Activated naive CD8-positive, alpha-beta T cell treated with anti-CD3 and anti-CD28 coated beads, Interleukin-2, amount 50 U/mL, for 24 hours (primary cell): ENCODE measurements around the gene HOXA11.

ENCODE experiments used
- ATAC-seq: fragments of 150-1000 bp; cut with Tn5 transposase; one replicate; pipeline ENCODE4 v1.10.0; 2021
- DNase-seq: peaks from one replicate; pipeline ENCODE4 v3.0.0; 2021
- H3K27ac Mint-ChIP-seq: one replicate; pipeline ENCODE4 v1.8.0; 2021; ENCODE audit warnings: mild to moderate bottlenecking, mixed read lengths
- H3K27me3 Mint-ChIP-seq: one replicate; pipeline ENCODE4 v1.8.0; 2021; ENCODE audit warnings: mixed read lengths
- H3K36me3 Mint-ChIP-seq: one replicate; pipeline ENCODE4 v1.8.0; 2021; ENCODE audit warnings: low read depth, mixed read lengths
- H3K4me1 Mint-ChIP-seq: one replicate; pipeline ENCODE4 v1.8.0; 2021; ENCODE audit warnings: mixed read lengths
- H3K4me3 Mint-ChIP-seq: one replicate; pipeline ENCODE4 v1.8.0; 2021; ENCODE audit warnings: mild to moderate bottlenecking, moderate library complexity, mixed read lengths
- H3K9me3 Mint-ChIP-seq: one replicate; pipeline ENCODE4 v1.8.0; 2021; ENCODE audit warnings: mixed read lengths

HOXA11 gene

DNA sequence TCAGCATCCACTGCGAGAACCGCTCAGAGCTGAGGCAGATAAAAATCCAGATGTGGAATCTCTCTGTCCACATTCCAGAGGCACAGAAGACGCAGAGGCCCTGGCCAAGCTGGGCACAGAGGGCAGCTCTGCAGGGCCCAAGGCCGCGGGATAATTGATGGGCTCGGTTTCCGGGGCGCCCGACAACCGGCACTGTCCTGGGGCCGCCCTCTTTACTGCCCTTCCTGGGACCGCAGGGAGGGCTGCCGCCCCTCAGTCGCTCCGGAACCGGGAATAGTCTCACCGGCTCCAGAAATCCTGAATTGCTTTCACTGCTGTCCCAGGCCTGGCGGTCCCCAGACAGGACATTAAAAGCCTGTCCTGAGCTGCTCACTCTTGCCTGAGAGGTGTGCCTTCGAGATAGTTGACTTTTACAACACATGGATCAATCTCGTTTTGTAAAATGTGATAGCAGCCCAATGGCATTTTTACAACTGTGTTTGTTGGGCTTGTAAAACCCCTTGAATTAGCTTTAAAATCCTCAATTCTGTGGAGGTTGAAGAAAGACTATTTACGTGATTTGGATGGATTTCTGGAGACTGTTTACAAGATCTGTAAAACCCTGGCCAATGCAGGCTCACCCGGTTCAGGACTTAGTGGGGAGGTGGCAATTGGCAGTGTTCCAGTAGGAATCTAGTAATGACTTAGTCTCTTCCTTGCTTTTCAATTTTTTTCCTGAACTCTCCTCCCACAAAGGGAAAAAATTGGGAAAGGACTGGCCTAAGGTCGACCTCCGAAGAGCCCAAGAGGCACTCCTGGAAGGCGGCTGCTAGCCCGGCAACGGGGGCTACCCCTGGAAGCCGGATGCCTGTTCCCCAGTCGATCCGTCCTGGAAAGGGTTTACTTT, 36.0 kb downstream of the HOXA11 start:
- no peak overlapping the region for H3K27ac Mint-ChIP-seq
- H3K4me3 Mint-ChIP-seq, result no peak overlapping the region
- no peaks in the 10 kb centered on the region for H3K9me3 Mint-ChIP-seq
- H3K27me3 Mint-ChIP-seq, result peaks cover 82% of the 10 kb centered on the region
- peaks cover 25% of the 10 kb centered on the region for H3K4me1 Mint-ChIP-seq
- ATAC-seq, result no peak
- DNase-seq, result no peak
- H3K36me3 Mint-ChIP-seq, result no peaks in the 10 kb centered on the region

DNA sequence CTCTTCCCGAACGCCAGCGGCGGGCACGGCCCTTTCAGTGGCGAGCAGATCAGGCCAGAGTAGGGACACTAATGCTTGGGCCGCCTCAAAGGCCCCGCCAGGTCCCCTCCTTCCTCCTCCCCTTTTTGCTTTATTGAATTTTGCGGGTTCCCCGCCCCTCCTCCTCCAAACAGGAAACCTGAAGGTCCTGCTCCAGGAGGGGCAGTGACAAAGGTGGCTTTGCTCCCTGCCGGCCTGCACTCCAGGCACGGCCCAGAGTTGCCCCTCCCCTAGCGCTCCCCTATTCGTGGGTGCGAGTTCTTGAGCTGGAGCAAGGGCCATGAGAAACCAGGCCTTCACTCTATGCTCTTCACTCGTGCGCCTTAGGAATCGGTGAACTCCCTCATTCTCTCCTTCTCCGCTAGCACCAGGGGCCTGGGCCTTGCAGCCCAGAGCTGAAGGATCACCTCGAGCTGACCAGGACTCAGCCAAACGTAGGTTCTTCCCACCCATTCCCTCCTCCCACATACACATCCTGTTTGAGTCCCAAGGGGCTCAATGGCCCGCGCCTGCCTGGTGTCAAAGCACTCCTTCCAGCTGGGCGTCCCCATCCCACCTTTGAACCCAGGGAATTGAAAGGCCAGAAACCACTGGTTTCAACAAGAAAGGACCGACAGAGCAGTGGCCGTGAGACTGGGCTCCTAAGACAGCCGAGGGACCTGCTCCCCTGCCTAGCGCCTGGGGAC, 36.8 kb downstream of the HOXA11 start:
- Mint-ChIP-seq H3K36me3 (no peaks in the 10 kb centered on the region), H3K9me3 (no peaks in the 10 kb centered on the region), H3K27ac (no peak overlapping the region), H3K4me1 (peaks cover 25% of the 10 kb centered on the region), H3K4me3 (peak overlapping the region; percentile 26), H3K27me3 (peaks cover 75% of the 10 kb centered on the region)
- ATAC-seq, result no peak
- no peak for DNase-seq

DNA sequence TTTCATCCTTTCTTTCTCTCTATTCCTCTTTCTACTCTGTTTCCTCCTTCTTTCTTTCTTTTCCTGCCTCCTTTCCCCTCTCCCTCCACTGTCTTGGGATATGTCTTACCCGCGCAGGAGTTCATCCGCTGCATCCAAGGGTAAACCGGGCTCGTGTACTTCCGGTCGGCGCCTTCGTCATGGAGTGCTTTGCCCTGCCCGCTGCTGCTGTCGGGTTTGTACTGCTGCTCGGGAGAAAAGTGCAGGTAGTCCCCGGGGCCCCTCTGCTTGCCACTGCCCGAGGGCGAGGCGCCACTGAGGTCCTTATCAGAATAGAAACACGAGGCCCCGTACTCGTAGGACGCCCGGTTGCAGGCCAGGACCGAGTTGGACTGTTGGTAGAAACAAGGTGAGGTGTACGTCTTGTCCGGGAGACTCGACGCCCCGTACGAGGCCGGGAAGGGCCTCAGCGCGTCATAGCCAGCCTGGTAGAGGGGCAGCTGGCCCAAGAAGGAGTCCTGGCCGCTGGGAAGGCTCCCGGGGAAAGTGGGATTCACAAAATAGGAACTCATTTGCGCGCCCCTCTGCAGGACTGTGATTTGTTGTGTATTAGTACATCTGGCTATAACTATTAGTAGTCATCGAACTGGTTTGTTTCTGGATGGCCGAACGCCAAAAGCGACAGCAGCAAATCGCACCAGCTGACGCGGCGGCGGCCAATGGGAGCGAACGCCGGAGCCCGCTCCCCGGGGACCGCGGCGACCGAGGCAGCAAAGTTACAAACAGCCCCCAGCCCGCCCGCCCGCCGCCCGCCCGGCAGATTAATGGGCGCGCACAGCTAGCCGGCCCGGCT, 37.6 kb downstream of the HOXA11 start, which contains the start of gene HOXA6:
HOXA6 (minus strand) TSS at position 576 of the 832 bp plus-strand sequence; CDS start at position 551, 25 bp downstream.
- peaks cover 27% of the 10 kb centered on the region for H3K4me1 Mint-ChIP-seq
- no peaks in the 10 kb centered on the region for H3K36me3 Mint-ChIP-seq
- H3K4me3 Mint-ChIP-seq, result peak within 1 kb of the TSS; percentile 26
- no peak for DNase-seq
- peaks cover 74% of the 10 kb centered on the region for H3K27me3 Mint-ChIP-seq
- no peak for ATAC-seq
- H3K9me3 Mint-ChIP-seq, result no peaks in the 10 kb centered on the region
- no peak within 1 kb of the TSS for H3K27ac Mint-ChIP-seq

- Mint-ChIP-seq H3K9me3 (no peaks in the 10 kb centered on the region), H3K27ac (no peak overlapping the region), H3K4me3 (no peak overlapping the region), H3K36me3 (no peaks in the 10 kb centered on the region), H3K27me3 (peaks cover 67% of the 10 kb centered on the region), H3K4me1 (peaks cover 21% of the 10 kb centered on the region)
- DNase-seq (no peak), ATAC-seq (no peak)
Measured at GRCh38 chr7:27146491-27147198, 38.4 kb downstream of the HOXA11 start.

- ATAC-seq (no peak), DNase-seq (no peak)
- H3K27me3 Mint-ChIP-seq, result peaks cover 63% of the 10 kb centered on the region
- no peaks in the 10 kb centered on the region for H3K36me3 Mint-ChIP-seq
- no peak overlapping the region for H3K27ac Mint-ChIP-seq
- H3K4me3 Mint-ChIP-seq, result no peak overlapping the region
- peaks cover 14% of the 10 kb centered on the region for H3K4me1 Mint-ChIP-seq
- no peaks in the 10 kb centered on the region for H3K9me3 Mint-ChIP-seq
Measured at GRCh38 chr7:27145914-27146412, 39.1 kb downstream of the HOXA11 start.

DNA sequence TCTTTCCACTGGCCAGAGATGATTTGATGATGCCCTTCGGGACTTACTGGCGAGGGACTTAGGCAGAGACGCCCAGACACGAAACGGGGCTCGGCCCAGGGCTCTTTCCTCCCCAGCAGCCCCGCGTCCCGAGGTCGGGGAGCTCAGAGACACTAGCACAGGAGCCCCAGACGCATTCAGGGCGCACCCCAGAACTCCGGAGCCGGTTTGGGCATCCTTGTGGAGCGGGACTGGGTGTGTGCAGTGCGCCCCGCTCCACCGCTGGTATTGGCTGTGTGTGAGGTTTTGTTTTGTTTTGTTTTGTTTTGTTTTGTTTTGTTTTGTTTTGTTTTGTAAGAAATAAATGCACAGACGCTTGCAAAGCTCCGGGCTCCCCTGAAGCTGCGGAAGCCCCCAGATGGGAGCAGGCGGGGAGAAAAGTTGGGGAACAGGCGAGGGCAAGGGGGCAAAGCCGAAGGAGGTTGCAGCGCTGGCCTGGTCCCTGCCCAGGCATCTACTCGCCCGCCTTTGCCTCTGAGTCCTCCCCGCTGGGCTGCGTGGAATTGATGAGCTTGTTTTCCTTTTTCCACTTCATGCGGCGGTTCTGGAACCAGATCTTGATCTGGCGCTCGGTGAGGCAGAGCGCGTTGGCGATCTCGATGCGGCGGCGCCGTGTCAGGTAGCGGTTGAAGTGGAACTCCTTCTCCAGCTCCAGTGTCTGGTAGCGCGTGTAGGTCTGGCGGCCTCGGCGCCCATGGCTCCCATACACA, 39.7 kb downstream of the HOXA11 start:
- Mint-ChIP-seq H3K27me3 (peaks cover 59% of the 10 kb centered on the region), H3K4me3 (no peak overlapping the region), H3K9me3 (no peaks in the 10 kb centered on the region), H3K36me3 (no peaks in the 10 kb centered on the region), H3K4me1 (peaks cover 10% of the 10 kb centered on the region), H3K27ac (no peak overlapping the region)
- DNase-seq (no peak), ATAC-seq (no peak)

DNA sequence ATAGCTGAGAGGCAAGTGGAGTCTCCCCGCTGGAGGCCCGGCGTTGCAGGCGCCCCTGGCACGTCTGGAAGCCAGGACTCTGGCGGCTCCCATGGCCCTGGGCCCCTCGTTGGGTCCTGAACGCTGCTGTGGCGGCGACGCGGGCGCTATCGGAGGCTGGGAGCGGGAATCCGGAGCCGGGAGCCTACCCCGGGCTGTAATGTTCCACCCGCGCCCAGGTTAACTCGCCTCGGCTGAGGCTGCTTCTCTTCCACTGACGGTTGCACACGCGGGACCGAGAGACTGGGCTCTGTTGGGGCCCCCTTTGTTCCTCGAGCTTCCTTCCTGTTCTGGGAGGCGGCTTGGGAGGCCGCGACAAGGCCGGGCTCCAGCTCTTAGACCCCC, 40.3 kb downstream of the HOXA11 start:
- no peak for DNase-seq
- Mint-ChIP-seq H3K9me3 (no peaks in the 10 kb centered on the region), H3K4me3 (no peak overlapping the region), H3K4me1 (peaks cover 8% of the 10 kb centered on the region), H3K27me3 (peaks cover 54% of the 10 kb centered on the region), H3K36me3 (no peaks in the 10 kb centered on the region), H3K27ac (no peak overlapping the region)
- ATAC-seq, result no peak

- H3K27ac Mint-ChIP-seq, result no peak overlapping the region
- peaks cover 48% of the 10 kb centered on the region for H3K27me3 Mint-ChIP-seq
- no peaks in the 10 kb centered on the region for H3K9me3 Mint-ChIP-seq
- DNase-seq, result no peak
- H3K4me1 Mint-ChIP-seq, result peaks cover 8% of the 10 kb centered on the region
- no peaks in the 10 kb centered on the region for H3K36me3 Mint-ChIP-seq
- H3K4me3 Mint-ChIP-seq, result no peak overlapping the region
- no peak for ATAC-seq
Measured at GRCh38 chr7:27143950-27144780, 40.9 kb downstream of the HOXA11 start.

DNA sequence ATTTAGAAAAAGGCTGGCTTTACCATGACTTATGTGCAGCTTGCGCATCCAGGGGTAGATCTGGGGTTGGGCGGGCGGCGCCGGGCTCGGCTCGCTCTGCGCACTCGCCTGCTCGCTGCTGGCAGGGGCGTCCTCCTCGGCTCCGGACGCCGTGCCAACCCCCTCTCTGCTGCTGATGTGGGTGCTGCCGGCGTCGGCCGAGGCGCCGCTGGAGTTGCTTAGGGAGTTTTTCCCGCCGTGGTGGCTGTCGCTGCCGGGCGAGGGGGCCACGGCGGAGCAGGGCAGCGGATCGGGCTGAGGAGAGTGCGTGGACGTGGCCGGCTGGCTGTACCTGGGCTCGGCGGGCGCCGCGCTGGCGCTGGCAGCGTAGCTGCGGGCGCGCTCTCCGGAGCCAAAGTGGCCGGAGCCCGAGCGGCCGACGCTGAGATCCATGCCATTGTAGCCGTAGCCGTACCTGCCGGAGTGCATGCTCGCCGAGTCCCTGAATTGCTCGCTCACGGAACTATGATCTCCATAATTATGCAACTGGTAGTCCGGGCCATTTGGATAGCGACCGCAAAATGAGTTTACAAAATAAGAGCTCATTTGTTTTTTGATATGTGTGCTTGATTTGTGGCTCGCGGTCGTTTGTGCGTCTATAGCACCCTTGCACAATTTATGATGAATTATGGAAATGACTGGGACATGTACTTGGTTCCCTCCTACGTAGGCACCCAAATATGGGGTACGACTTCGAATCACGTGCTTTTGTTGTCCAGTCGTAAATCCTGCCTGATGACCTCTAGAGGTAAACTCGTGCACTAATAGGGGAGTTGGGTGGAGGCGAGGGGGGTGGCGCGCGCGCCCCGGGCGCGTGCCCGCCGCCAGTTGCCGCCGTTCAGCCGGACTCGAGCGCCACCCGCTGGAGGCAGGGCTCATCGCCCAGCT, 41.7 kb downstream of the HOXA11 start, which contains the start of gene HOXA5:
HOXA5 (minus strand) TSS at position 659 of the 927 bp plus-strand sequence; CDS start at position 585, 74 bp downstream.
- Mint-ChIP-seq H3K4me1 (peaks cover 5% of the 10 kb centered on the region), H3K27ac (no peak within 1 kb of the TSS), H3K36me3 (no peaks in the 10 kb centered on the region), H3K27me3 (peaks cover 47% of the 10 kb centered on the region), H3K9me3 (no peaks in the 10 kb centered on the region), H3K4me3 (no peak within 1 kb of the TSS)
- ATAC-seq (no peak), DNase-seq (no peak)

GRCh38 chr7:27142580-27143022, 42.4 kb downstream of the HOXA11 start:
- DNase-seq (no peak), ATAC-seq (no peak)
- Mint-ChIP-seq H3K9me3 (no peaks in the 10 kb centered on the region), H3K36me3 (no peaks in the 10 kb centered on the region), H3K4me1 (peaks cover 2% of the 10 kb centered on the region), H3K27me3 (peaks cover 50% of the 10 kb centered on the region), H3K27ac (no peak overlapping the region), H3K4me3 (no peak overlapping the region)

DNA sequence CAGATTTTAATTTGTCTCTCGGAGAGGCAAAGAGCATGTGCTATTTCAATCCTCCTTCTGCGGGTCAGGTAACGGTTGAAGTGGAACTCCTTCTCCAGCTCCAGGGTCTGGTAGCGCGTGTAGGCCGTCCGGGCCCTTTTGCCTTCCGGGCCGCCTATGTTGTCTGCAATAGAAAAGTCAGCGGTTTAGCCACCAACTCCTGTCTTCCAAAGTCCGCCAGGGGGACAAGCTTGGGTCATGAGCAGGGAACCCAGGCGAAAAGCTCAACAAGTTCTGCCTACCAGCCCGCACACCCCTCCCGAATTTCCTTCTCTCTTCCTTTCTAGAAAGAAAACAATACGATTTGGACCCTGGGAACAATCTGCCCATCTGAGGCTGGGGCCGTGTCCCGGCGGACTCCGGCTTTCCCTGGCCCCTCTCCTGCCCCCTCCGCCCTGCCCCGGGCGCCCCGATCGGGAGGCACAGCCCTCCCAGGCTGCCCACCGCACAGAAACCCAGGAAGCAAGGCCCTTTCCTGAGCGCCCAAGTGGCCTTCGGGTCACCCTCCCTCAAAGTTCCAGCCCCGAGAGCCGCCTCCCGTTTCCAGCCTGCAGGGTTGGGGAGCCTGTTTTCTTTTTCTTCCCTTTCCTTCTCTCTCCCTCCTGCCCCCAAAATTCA, 43.0 kb downstream of the HOXA11 start:
- peaks cover 4% of the 10 kb centered on the region for H3K4me1 Mint-ChIP-seq
- peaks cover 49% of the 10 kb centered on the region for H3K27me3 Mint-ChIP-seq
- ATAC-seq, result no peak
- H3K4me3 Mint-ChIP-seq, result no peak overlapping the region
- no peaks in the 10 kb centered on the region for H3K9me3 Mint-ChIP-seq
- H3K27ac Mint-ChIP-seq, result no peak overlapping the region
- H3K36me3 Mint-ChIP-seq, result no peaks in the 10 kb centered on the region
- DNase-seq, result no peak
